ENCODE data around the gene AP3B2.
"Not testable (repeated sequence)": the region's sequence is repeated elsewhere in the genome, so short reads cannot be mapped to it uniquely, and the experiment has no call there.

Gene AP3B2

GRCh38 chr15:82709421-82710207 is at the start of gene AP3B2:
Gene AP3B2, minus strand, starts transcription at chr15:82709875. Its CDS starts 169 bp downstream, at chr15:82709706.
- peak; percentile 55 for DNase-seq

GRCh38 chr15:82751308-82751707 is 41.6 kb upstream of the AP3B2 start:
- no peak for DNase-seq

GRCh38 chr15:82750831-82751180 is 41.1 kb upstream of the AP3B2 start:
- DNase-seq = no peak

- peak; percentile 77 for DNase-seq
Measured at GRCh38 chr15:82749951-82750830, 40.5 kb upstream of the AP3B2 start.

- no peak for DNase-seq
Measured at GRCh38 chr15:82748315-82748714, 38.6 kb upstream of the AP3B2 start.

- no peak for DNase-seq
Measured at GRCh38 chr15:82743810-82744209, 34.1 kb upstream of the AP3B2 start.

- no peak for DNase-seq
Measured at GRCh38 chr15:82742134-82742533, 32.5 kb upstream of the AP3B2 start.

- DNase-seq = no peak
Measured at GRCh38 chr15:82739086-82739485, 29.4 kb upstream of the AP3B2 start.

GRCh38 chr15:82737975-82738374 is 28.3 kb upstream of the AP3B2 start:
- no peak for DNase-seq

- DNase-seq = no peak
Measured at GRCh38 chr15:82731527-82731926, 21.9 kb upstream of the AP3B2 start.

GRCh38 chr15:82730022-82730530 is 20.4 kb upstream of the AP3B2 start:
- DNase-seq = no peak

GRCh38 chr15:82726816-82727215 is 17.1 kb upstream of the AP3B2 start:
- DNase-seq = no peak

- no peak for DNase-seq
Measured at GRCh38 chr15:82715003-82715402, 5.3 kb upstream of the AP3B2 start.

GRCh38 chr15:82714016-82714415 is 4.3 kb upstream of the AP3B2 start:
- no peak for DNase-seq

- no peak for DNase-seq
Measured at GRCh38 chr15:82712036-82712435, 2.4 kb upstream of the AP3B2 start.

GRCh38 chr15:82710926-82711490 is 1.3 kb upstream of the AP3B2 start:
- no peak for DNase-seq

GRCh38 chr15:82710208-82710555 is 507 bp upstream of the AP3B2 start:
- DNase-seq = no peak

GRCh38 chr15:82709081-82709420 is 624 bp downstream of the AP3B2 start:
- no peak for DNase-seq

GRCh38 chr15:82705856-82706255 is 3.8 kb downstream of the AP3B2 start:
- not testable (repeated sequence) for DNase-seq

- no peak for DNase-seq
Measured at GRCh38 chr15:82699726-82700125, 9.9 kb downstream of the AP3B2 start.

GRCh38 chr15:82698711-82699345 is 10.8 kb downstream of the AP3B2 start:
- no peak for DNase-seq

GRCh38 chr15:82697735-82698407 is 11.8 kb downstream of the AP3B2 start:
- no peak for DNase-seq

- DNase-seq = no peak
Measured at GRCh38 chr15:82692171-82692570, 17.5 kb downstream of the AP3B2 start.

Data from activated effector memory CD4-positive, alpha-beta T cell treated with Interleukin-2 at 50 U/mL for 16 hours (primary cell).